HuH-7 (cell line): Measurements from ENCODE around the gene TRIOBP.

ENCODE experiments used
- DNase-seq: peaks from one replicate; pipeline ENCODE4 v3.0.0; 2011; ENCODE audit warnings: low spot score

Gene TRIOBP

GRCh38 chr22:37804881-37805809, 108.3 kb downstream of the TRIOBP start:
- peak; percentile 91 for DNase-seq

GRCh38 chr22:37805810-37806277, 109.0 kb downstream of the TRIOBP start:
- DNase-seq = no peak

GRCh38 chr22:37806409-37807333, 109.8 kb downstream of the TRIOBP start:
- peak; percentile 42 for DNase-seq

GRCh38 chr22:37807410-37808293, 110.8 kb downstream of the TRIOBP start, which contains the start of gene GCAT:
TSS of gene GCAT (plus strand) at chr22:37807934. CDS start at chr22:37807968, 34 bp downstream.
- peak; percentile 98 for DNase-seq

GRCh38 chr22:37808294-37808657, 111.4 kb downstream of the TRIOBP start:
- DNase-seq = no peak

- DNase-seq = no peak
Observed at GRCh38 chr22:37809672-37810333, 113.0 kb downstream of the TRIOBP start.

GRCh38 chr22:37811867-37812266, 115.0 kb downstream of the TRIOBP start:
- DNase-seq = no peak

- DNase-seq = no peak
Observed at GRCh38 chr22:37812869-37813678, 116.2 kb downstream of the TRIOBP start.

- DNase-seq = no peak
Observed at GRCh38 chr22:37815593-37815992, 118.7 kb downstream of the TRIOBP start.

- no peak for DNase-seq
Observed at GRCh38 chr22:37816543-37817180, 119.8 kb downstream of the TRIOBP start.

- peak; percentile 96 for DNase-seq
Observed at GRCh38 chr22:37817705-37818408, 121.0 kb downstream of the TRIOBP start.

GRCh38 chr22:37818409-37819104, 121.7 kb downstream of the TRIOBP start:
- peak; percentile 87 for DNase-seq

GRCh38 chr22:37819105-37819433, 122.2 kb downstream of the TRIOBP start:
- DNase-seq = no peak

- DNase-seq = no peak
Observed at GRCh38 chr22:37820350-37820749, 123.5 kb downstream of the TRIOBP start.

- peak; percentile 63 for DNase-seq
Observed at GRCh38 chr22:37822079-37822833, 125.4 kb downstream of the TRIOBP start.

GRCh38 chr22:37823134-37823985, 126.5 kb downstream of the TRIOBP start, which contains the start of gene GALR3:
TSS of gene GALR3 (plus strand) at chr22:37823382. CDS start at chr22:37823407, 25 bp downstream.
- no peak for DNase-seq
